Raji (cell line): ENCODE results near the gene USP47.
A peak's percentile ranks its signal among the peaks of the same experiment; 100 is the strongest.

ENCODE experiments used
- POLR2A ChIP-seq: IDR thresholded peaks from 2 replicates; pipeline ENCODE4 v1.6.1; 2011; ENCODE audit warnings: low read depth, low read length, control low read depth; ENCODE audit not compliant: insufficient read depth

The USP47 gene

GRCh38 chr11:11814614-11815452, 26.9 kb upstream of the USP47 start:
- no peak for TF ChIP-seq POLR2A

- no peak for TF ChIP-seq POLR2A
Measured at GRCh38 chr11:11816511-11817314, 25.1 kb upstream of the USP47 start.

GRCh38 chr11:11817957-11818356, 23.8 kb upstream of the USP47 start:
- TF ChIP-seq POLR2A: no peak

GRCh38 chr11:11818529-11819121, 23.1 kb upstream of the USP47 start:
- TF ChIP-seq POLR2A: no peak

GRCh38 chr11:11821899-11822298, 19.9 kb upstream of the USP47 start:
- TF ChIP-seq POLR2A: no peak

- TF ChIP-seq POLR2A: no peak
Measured at GRCh38 chr11:11822946-11823345, 18.8 kb upstream of the USP47 start.

- no peak for TF ChIP-seq POLR2A
Measured at GRCh38 chr11:11826260-11826659, 15.5 kb upstream of the USP47 start.

GRCh38 chr11:11827272-11827671, 14.5 kb upstream of the USP47 start:
- TF ChIP-seq POLR2A: no peak

GRCh38 chr11:11836676-11837231, 5.0 kb upstream of the USP47 start:
- TF ChIP-seq POLR2A: no peak

- no peak for TF ChIP-seq POLR2A
Measured at GRCh38 chr11:11839718-11840117, 2.1 kb upstream of the USP47 start.

GRCh38 chr11:11841116-11841722, 553 bp upstream of the USP47 start:
- no peak for TF ChIP-seq POLR2A

GRCh38 chr11:11842421-11843008, 743 bp downstream of the USP47 start:
- TF ChIP-seq POLR2A: 0 out of 2 replicates have a peak, but pooled peaks have one; percentile 38

- TF ChIP-seq POLR2A: no peak
Measured at GRCh38 chr11:11843211-11843621, 1.4 kb downstream of the USP47 start.

- no peak for TF ChIP-seq POLR2A
Measured at GRCh38 chr11:11843642-11844041, 1.9 kb downstream of the USP47 start.

GRCh38 chr11:11844272-11844671, 2.5 kb downstream of the USP47 start:
- no peak for TF ChIP-seq POLR2A
